ENCODE data around the gene CDK14. TPM values are rescaled to one million over a fixed set of nuclear protein-coding genes. Genes with fewer than 3 reads are reported as not detected.

Gene CDK14
- total and polyA plus RNA-seq, 10 of the 15 experiments (the other 5 are each of a cell fraction or from before 2014, with no cell fraction given): 6.5 to 61.3 (median 24.2) TPM

GRCh38 chr7:91062713-91063112, 466.6 kb downstream of the CDK14 start (continued):
- TF ChIP-seq ASH2L (IDR thresholded peaks at IDR 0.05; ENCODE audit: borderline replicate concordance, low read depth): no peak
- TF ChIP-seq E2F8 (IDR thresholded peaks at IDR 0.05; ENCODE audit: low read depth, partially characterized antibody): no peak
- TF ChIP-seq IKZF2 (IDR thresholded peaks at IDR 0.05): no peak

- no peaks in the 10 kb centered on the region for H3K79me2 ChIP-seq (ENCODE audit: control insufficient read depth, insufficient read depth, low read length)
- H3K4me3 ChIP-seq: no peak overlapping the region
- no peaks in the 10 kb centered on the region for H4K20me1 ChIP-seq (ENCODE audit: control insufficient read depth, insufficient read depth)
- H3K36me3 ChIP-seq (ENCODE audit: control insufficient read depth in 2 of 2, insufficient read depth in 2 of 2, low read length in 1 of 2): no peaks in the 10 kb centered on the region
- FAIRE-seq: no peak
- DNase-seq (ENCODE audit: low read depth, low spot score): no peak
- H3K27me3 ChIP-seq (replicated peaks in 1 of 2; ENCODE audit: control insufficient read depth in 2 of 2, insufficient read depth in 2 of 2, low read length in 1 of 2): no peaks in the 10 kb centered on the region
- no peaks in the 10 kb centered on the region for H3K4me1 ChIP-seq (ENCODE audit: control insufficient read depth, insufficient read depth, low read length)
- ChIA-PET RAD21 (ENCODE audit: unreplicated experiment) (no interaction called here), POLR2A (no interaction called here), CTCF (interaction anchor here (0.7 to 1.5 kb wide), 3 partner anchors 23 to 38 kb away, joined by 3 to 4 read pairs (median 3); no protein-coding TSS in a partner anchor), SMC1A (ENCODE audit: uncharacterized antibody, unreplicated experiment) (interaction anchor here (1.0 kb wide), 1 partner anchor 132 kb away, joined by 3 read pairs; no protein-coding TSS in a partner anchor)
- H3K9me3 ChIP-seq (replicated peaks; ENCODE audit: control insufficient read depth, insufficient read depth, low read length): no peaks in the 10 kb centered on the region
- H3K27ac ChIP-seq (ENCODE audit: control insufficient read depth, insufficient read depth): no peak overlapping the region
- 68% methylated on average over 2 of the region's 2 CpGs for WGBS (ENCODE audit: insufficient coverage, insufficient replicate concordance, low lambda C conversion rate, missing lambda C conversion rate)
- BruUV-seq (replicated peaks): no TSS peak
- no peak overlapping the region for H3K9ac ChIP-seq (ENCODE audit: control insufficient read depth, insufficient read depth, low read length)
- no peak overlapping the region for H3K4me2 ChIP-seq (ENCODE audit: control insufficient read depth, insufficient read depth)
- in situ Hi-C loops (cut with MboI): no loop called here
- TF ChIP-seq MYB (IDR thresholded peaks at IDR 0.05; ENCODE audit: borderline replicate concordance, low read depth, low read length): no peak
- no peak for TF ChIP-seq PAX8 (IDR thresholded peaks at IDR 0.05)
- TF ChIP-seq BCL11A (IDR thresholded peaks at IDR 0.05; ENCODE audit: low read depth, low read length): no peak
- TF ChIP-seq SUPT20H (IDR thresholded peaks at IDR 0.05; ENCODE audit: borderline replicate concordance, control insufficient read depth, low read depth, low read length): no peak
- no peak for TF ChIP-seq CHD4 (IDR thresholded peaks at IDR 0.05)
- no peak for TF ChIP-seq ELK1 (IDR thresholded peaks at IDR 0.05; ENCODE audit: low read depth, low read length)
- TF ChIP-seq, protein P1, sequence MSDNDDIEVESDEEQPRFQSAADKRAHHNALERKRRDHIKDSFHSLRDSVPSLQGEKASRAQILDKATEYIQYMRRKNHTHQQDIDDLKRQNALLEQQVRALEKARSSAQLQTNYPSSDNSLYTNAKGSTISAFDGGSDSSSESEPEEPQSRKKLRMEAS (IDR thresholded peaks at IDR 0.05; ENCODE audit: low read depth, low read length): no peak
- no peak for TF ChIP-seq CUX1 (IDR thresholded peaks at IDR 0.05; ENCODE audit: insufficient replicate concordance, low read depth, low read length)
- TF ChIP-seq CHD2 (IDR thresholded peaks at IDR 0.05; ENCODE audit: borderline replicate concordance, low read depth, low read length): no peak
- intact Hi-C loops (cut with micrococcal nuclease; ENCODE audit: unreplicated experiment): no loop called here
- no peak overlapping the region for H2AFZ ChIP-seq (ENCODE audit: control insufficient read depth, low read depth, low read length)
- ATAC-seq: no peak
Observed at GRCh38 chr7:91064052-91064451, 467.9 kb downstream of the CDK14 start.

Measured in GM12878 (cell line).